HUES6 (cell line): Measurements from ENCODE around the gene SFT2D2.

Source experiments
- H3K27ac ChIP-seq: 2 replicates; pipeline ENCODE4 v1.7.0; 2013; ENCODE audit warnings: low read depth, mild to moderate bottlenecking, low read length, inconsistent platforms
- H3K27me3 ChIP-seq: 2 replicates; pipeline ENCODE4 v1.6.1; 2013; ENCODE audit warnings: low read length; ENCODE audit not compliant: control insufficient read depth, insufficient read depth
- H3K36me3 ChIP-seq: 2 replicates; pipeline ENCODE4 v1.6.1; 2013; ENCODE audit warnings: low read length; ENCODE audit not compliant: control insufficient read depth, insufficient read depth
- H3K4me1 ChIP-seq: 2 replicates; pipeline ENCODE4 v1.6.1; 2013; ENCODE audit warnings: low read length; ENCODE audit not compliant: control insufficient read depth, insufficient read depth
- H3K4me3 ChIP-seq: 2 replicates; pipeline ENCODE4 v1.5.1; 2013; ENCODE audit warnings: low read depth, low read length
- H3K9ac ChIP-seq: one replicate; pipeline ENCODE4 v1.6.1; 2013; ENCODE audit warnings: mild to moderate bottlenecking, low read length
- H3K9me3 ChIP-seq: 2 replicates; pipeline ENCODE4 v1.6.1; 2013; ENCODE audit warnings: low read depth, low read length; ENCODE audit not compliant: control insufficient read depth, insufficient read depth

The SFT2D2 gene

GRCh38 chr1:168265596-168265995, 39.8 kb downstream of the SFT2D2 start:
- no peak overlapping the region for H3K4me3 ChIP-seq

GRCh38 chr1:168266644-168267186, 40.9 kb downstream of the SFT2D2 start:
- Histone ChIP-seq H3K36me3 (0 out of 2 replicates have a peak, but pooled peaks cover 4% of the 10 kb centered on the region), H3K27me3 (no peaks in the 10 kb centered on the region), H3K9ac (no peak overlapping the region), H3K9me3 (peaks cover 7% of the 10 kb centered on the region; the same call in 1 of the 2 replicates), H3K4me3 (no peak overlapping the region), H3K4me1 (no peaks in the 10 kb centered on the region), H3K27ac (no peak overlapping the region)

More at GRCh38 chr1:168265596-168265995, 39.8 kb downstream of the SFT2D2 start:
- Histone ChIP-seq H3K9me3 (peaks cover 7% of the 10 kb centered on the region; the same call in 1 of the 2 replicates), H3K27me3 (no peaks in the 10 kb centered on the region), H3K4me1 (0 out of 2 replicates have a peak, but pooled peaks cover under 1% of the 10 kb centered on the region), H3K36me3 (0 out of 2 replicates have a peak, but pooled peaks cover 4% of the 10 kb centered on the region), H3K27ac (no peak overlapping the region), H3K9ac (no peak overlapping the region)

GRCh38 chr1:168271636-168272035, 45.8 kb downstream of the SFT2D2 start:
- Histone ChIP-seq H3K9me3 (no peaks in the 10 kb centered on the region), H3K27ac (no peak overlapping the region), H3K4me1 (no peaks in the 10 kb centered on the region), H3K9ac (no peak overlapping the region), H3K36me3 (no peaks in the 10 kb centered on the region), H3K27me3 (no peaks in the 10 kb centered on the region), H3K4me3 (no peak overlapping the region)

- Histone ChIP-seq H3K36me3 (no peaks in the 10 kb centered on the region), H3K4me1 (no peaks in the 10 kb centered on the region), H3K27me3 (no peaks in the 10 kb centered on the region), H3K9me3 (no peaks in the 10 kb centered on the region), H3K9ac (no peak overlapping the region), H3K27ac (no peak overlapping the region), H3K4me3 (no peak overlapping the region)
These were observed 47.8 kb downstream of the SFT2D2 start for GRCh38 chr1:168273575-168273974.

GRCh38 chr1:168279253-168279652, 53.4 kb downstream of the SFT2D2 start:
- no peaks in the 10 kb centered on the region for H3K36me3 ChIP-seq
- H3K4me3 ChIP-seq: no peak overlapping the region
- no peaks in the 10 kb centered on the region for H3K9me3 ChIP-seq
- H3K9ac ChIP-seq: no peak overlapping the region
- H3K27me3 ChIP-seq: no peaks in the 10 kb centered on the region
- no peak overlapping the region for H3K27ac ChIP-seq
- no peaks in the 10 kb centered on the region for H3K4me1 ChIP-seq

GRCh38 chr1:168280296-168280927, 54.6 kb downstream of the SFT2D2 start, which contains the start of gene TBX19:
Gene TBX19 (plus strand): TSS chr1:168280877. CDS start chr1:168281091, 214 bp downstream.
- Histone ChIP-seq H3K9ac (no peak within 1 kb of the TSS), H3K9me3 (no peaks in the 10 kb centered on the region), H3K4me3 (no peak within 1 kb of the TSS), H3K36me3 (no peaks in the 10 kb centered on the region), H3K27me3 (no peaks in the 10 kb centered on the region), H3K4me1 (peaks cover 7% of the 10 kb centered on the region), H3K27ac (no peak within 1 kb of the TSS)

- Histone ChIP-seq H3K4me1 (peaks cover 16% of the 10 kb centered on the region), H3K36me3 (no peaks in the 10 kb centered on the region), H3K4me3 (no peak overlapping the region), H3K9me3 (no peaks in the 10 kb centered on the region), H3K9ac (no peak overlapping the region), H3K27ac (no peak overlapping the region), H3K27me3 (no peaks in the 10 kb centered on the region)
These were observed 56.0 kb downstream of the SFT2D2 start for GRCh38 chr1:168281603-168282325.

GRCh38 chr1:168285521-168285790, 59.7 kb downstream of the SFT2D2 start:
- Histone ChIP-seq H3K9me3 (no peaks in the 10 kb centered on the region), H3K27ac (no peak overlapping the region), H3K4me1 (peaks cover 16% of the 10 kb centered on the region), H3K9ac (no peak overlapping the region), H3K27me3 (no peaks in the 10 kb centered on the region), H3K36me3 (no peaks in the 10 kb centered on the region), H3K4me3 (no peak overlapping the region)

- Histone ChIP-seq H3K27ac (no peak overlapping the region), H3K9ac (no peak overlapping the region), H3K4me3 (no peak overlapping the region), H3K4me1 (peaks cover 20% of the 10 kb centered on the region), H3K9me3 (no peaks in the 10 kb centered on the region), H3K27me3 (no peaks in the 10 kb centered on the region), H3K36me3 (no peaks in the 10 kb centered on the region)
These were observed 60.4 kb downstream of the SFT2D2 start for GRCh38 chr1:168285971-168286927.

GRCh38 chr1:168287237-168287664, 61.4 kb downstream of the SFT2D2 start:
- Histone ChIP-seq H3K9me3 (no peaks in the 10 kb centered on the region), H3K4me3 (no peak overlapping the region), H3K36me3 (no peaks in the 10 kb centered on the region), H3K4me1 (peaks cover 30% of the 10 kb centered on the region), H3K27ac (no peak overlapping the region), H3K9ac (no peak overlapping the region), H3K27me3 (no peaks in the 10 kb centered on the region)
